Epithelial cell of proximal tubule (primary cell): ENCODE measurements around the gene CLEC3A. TPM values are rescaled to one million over a fixed set of nuclear protein-coding genes. Genes with fewer than 3 reads are reported as not detected.
"Not testable (repeated sequence)": the region's sequence is repeated elsewhere in the genome, so short reads cannot be mapped to it uniquely, and the experiment has no call there.

ENCODE experiments used
- DNase-seq: peaks from one replicate; pipeline ENCODE4 v3.0.0-alpha.2; 2011; ENCODE audit warnings: low read depth
- H3K4me3 ChIP-seq: 2 replicates; pipeline ENCODE4 v1.5.1; 2011; ENCODE audit warnings: low read depth, mild to moderate bottlenecking, low read length
- total RNA-seq: library from RNA; depleted of rRNA; stranded (reverse); fragments of >200 nt; gene quantifications from 2 replicates; pipeline ENCODE4 v1.2.3, GENCODE V29; 2015
- TF ChIP-seq, protein P1 (sequence below): conservative IDR thresholded peaks from 2 replicates; pipeline ENCODE4 v1.5.1; 2012; ENCODE audit warnings: low read depth, mild to moderate bottlenecking, low read length

The CLEC3A gene
- total RNA-seq, 1 donor from 2014 or later, result not detected

DNA sequence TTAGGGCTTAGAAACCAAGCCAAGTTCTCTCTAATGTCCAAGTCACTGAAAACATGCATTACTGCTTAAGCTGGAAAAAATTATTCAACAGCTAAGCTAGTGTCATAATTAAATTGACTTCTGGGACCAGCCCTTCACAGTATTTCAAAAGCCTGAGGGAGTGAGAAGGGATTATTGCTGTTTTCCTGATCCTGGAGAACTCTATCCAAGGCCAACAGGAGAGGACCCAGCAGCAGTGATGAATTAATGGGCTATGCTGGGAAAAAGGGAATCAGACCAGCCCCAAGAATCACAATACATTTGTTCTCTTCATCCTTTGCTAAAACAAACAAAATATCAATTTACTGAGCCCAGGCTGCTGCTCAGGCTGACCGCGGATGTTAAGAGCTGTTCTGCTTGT is 34.5 kb upstream of the CLEC3A start:
- TF ChIP-seq, protein P1, sequence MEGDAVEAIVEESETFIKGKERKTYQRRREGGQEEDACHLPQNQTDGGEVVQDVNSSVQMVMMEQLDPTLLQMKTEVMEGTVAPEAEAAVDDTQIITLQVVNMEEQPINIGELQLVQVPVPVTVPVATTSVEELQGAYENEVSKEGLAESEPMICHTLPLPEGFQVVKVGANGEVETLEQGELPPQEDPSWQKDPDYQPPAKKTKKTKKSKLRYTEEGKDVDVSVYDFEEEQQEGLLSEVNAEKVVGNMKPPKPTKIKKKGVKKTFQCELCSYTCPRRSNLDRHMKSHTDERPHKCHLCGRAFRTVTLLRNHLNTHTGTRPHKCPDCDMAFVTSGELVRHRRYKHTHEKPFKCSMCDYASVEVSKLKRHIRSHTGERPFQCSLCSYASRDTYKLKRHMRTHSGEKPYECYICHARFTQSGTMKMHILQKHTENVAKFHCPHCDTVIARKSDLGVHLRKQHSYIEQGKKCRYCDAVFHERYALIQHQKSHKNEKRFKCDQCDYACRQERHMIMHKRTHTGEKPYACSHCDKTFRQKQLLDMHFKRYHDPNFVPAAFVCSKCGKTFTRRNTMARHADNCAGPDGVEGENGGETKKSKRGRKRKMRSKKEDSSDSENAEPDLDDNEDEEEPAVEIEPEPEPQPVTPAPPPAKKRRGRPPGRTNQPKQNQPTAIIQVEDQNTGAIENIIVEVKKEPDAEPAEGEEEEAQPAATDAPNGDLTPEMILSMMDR, result no peak
- DNase-seq, result no peak
- no peak overlapping the region for H3K4me3 ChIP-seq

GRCh38 chr16:77989846-77990245 is 32.5 kb upstream of the CLEC3A start:
- DNase-seq, result no peak
- TF ChIP-seq, protein P1, result no peak
- no peak overlapping the region for H3K4me3 ChIP-seq

GRCh38 chr16:77991701-77992100 is 30.6 kb upstream of the CLEC3A start:
- TF ChIP-seq, protein P1, result no peak
- no peak for DNase-seq
- no peak overlapping the region for H3K4me3 ChIP-seq

DNA sequence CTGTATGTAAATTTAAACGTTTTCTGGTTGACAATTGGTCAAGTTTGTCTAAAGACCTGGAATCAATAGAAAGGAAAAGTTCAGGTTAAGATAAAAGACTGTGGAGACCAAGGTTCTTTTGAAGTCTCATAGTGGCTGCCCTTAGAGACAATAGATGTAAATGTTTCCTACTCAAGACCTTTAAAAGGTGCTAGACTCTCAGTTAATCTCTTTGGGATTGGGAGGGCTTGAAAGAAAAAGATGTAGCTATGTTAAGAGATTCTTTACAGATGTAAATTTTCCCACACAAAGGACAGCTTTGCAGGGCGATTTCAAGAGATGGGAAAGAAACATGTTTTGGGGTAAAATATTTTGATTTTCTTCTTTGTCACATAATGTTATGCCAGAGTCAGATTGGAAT is 30.0 kb upstream of the CLEC3A start:
- not testable (repeated sequence) for H3K4me3 ChIP-seq

GRCh38 chr16:77993111-77993985 is 29.0 kb upstream of the CLEC3A start:
- DNase-seq, result no peak
- TF ChIP-seq, protein P1, result no peak
- H3K4me3 ChIP-seq, result no peak overlapping the region

More for the DNA sequence above, 30.0 kb upstream of the CLEC3A start:
- not testable (repeated sequence) for DNase-seq

GRCh38 chr16:77995843-77996455 is 26.4 kb upstream of the CLEC3A start:
- TF ChIP-seq, protein P1, result no peak
- no peak for DNase-seq
- H3K4me3 ChIP-seq, result no peak overlapping the region

DNA sequence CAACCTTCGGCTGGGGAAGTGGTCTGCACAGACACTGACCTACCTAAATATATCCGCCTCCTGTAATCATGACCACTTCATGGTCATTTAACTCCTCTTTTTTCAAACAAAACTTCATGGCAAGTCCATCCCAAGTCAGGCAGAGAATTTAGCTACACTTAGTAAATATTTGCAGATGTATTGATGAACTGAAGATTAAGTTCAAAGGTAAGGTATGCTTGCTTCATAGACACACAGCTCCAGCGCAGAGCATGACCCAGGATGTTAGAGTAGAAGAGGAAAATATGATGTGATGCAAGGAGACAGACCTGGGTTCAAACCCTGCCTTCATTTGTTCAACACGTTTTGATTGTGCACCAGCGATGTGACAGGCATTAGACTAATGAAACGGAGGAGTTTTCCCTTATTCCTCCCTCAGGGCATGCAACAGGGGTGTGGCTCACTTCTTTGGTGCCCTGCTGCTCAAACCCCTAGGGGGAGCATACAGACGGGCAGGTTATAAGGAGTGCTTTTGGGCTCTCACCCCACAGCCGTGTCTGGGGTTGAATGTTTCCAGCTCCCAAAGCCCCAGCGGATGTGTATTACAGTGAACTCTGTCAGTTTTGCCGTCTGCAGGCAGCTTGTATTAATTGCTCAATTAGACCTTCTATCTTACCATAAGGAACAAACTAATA is 23.9 kb upstream of the CLEC3A start:
- TF ChIP-seq, protein P1, result no peak
- H3K4me3 ChIP-seq, result no peak overlapping the region
- no peak for DNase-seq
